A673 (cell line): ENCODE measurements around the gene SYTL3. TPM values are rescaled to one million over a fixed set of nuclear protein-coding genes. Genes with fewer than 3 reads are reported as not detected.

Experiments used
- BruUV-seq: library from RNA; stranded (reverse); fragments of 400-500 nt; replicated peaks from 2 replicates; lab custom pipeline; 2021; lab: Mats Ljungman, UMichigan
- CTCF ChIA-PET: fragments of 300-600 bp; sonication (Branson Sonifier 250); formaldehyde crosslinking; loops from one replicate; lab custom pipeline; 2022; ENCODE audit warnings: antibody characterized with exemption; lab: Charles Lee
- POLR2A ChIA-PET: fragments of 300-600 bp; sonication (Branson Sonifier 250); formaldehyde crosslinking; loops from one replicate; lab custom pipeline; 2022; ENCODE audit warnings: antibody characterized with exemption; ENCODE audit not compliant: low non-redundant PET; lab: Charles Lee
- DNase-seq: peaks from one replicate; pipeline ENCODE4 v3.0.0-alpha.2; 2015; ENCODE audit warnings: low spot score
- H3K27ac ChIP-seq: fragments of 200-600 bp; sonication (generic); 2 replicates; pipeline ENCODE4 v1.5.1; 2016; ENCODE audit warnings: mixed run types, low read depth, mild to moderate bottlenecking, mixed read lengths, antibody characterized with exemption, low read length; ENCODE audit not compliant: poor library complexity, severe bottlenecking
- H3K27me3 ChIP-seq: fragments of 200-600 bp; sonication (generic); replicated peaks from 2 replicates; pipeline ENCODE4 v1.6.1; 2017; ENCODE audit warnings: mixed run types, low read depth, mild to moderate bottlenecking, mixed read lengths, antibody characterized with exemption, low read length; ENCODE audit not compliant: insufficient read depth, poor library complexity
- H3K36me3 ChIP-seq: fragments of 200-600 bp; sonication (generic); 2 replicates; pipeline ENCODE4 v1.6.1; 2016; ENCODE audit warnings: mixed run types, mild to moderate bottlenecking, mixed read lengths, antibody characterized with exemption, low read length; ENCODE audit not compliant: insufficient read depth, poor library complexity, severe bottlenecking
- H3K4me1 ChIP-seq: fragments of 200-600 bp; sonication (generic); 2 replicates; pipeline ENCODE4 v1.6.1; 2017; ENCODE audit warnings: mixed run types, mild to moderate bottlenecking, mixed read lengths, antibody characterized with exemption, low read length; ENCODE audit not compliant: insufficient read depth, poor library complexity, severe bottlenecking
- H3K4me3 ChIP-seq: fragments of 200-600 bp; sonication (generic); 2 replicates; pipeline ENCODE4 v1.5.1; 2016; ENCODE audit warnings: low read depth, mixed run types, mild to moderate bottlenecking, mixed read lengths, low read length; ENCODE audit not compliant: poor library complexity, severe bottlenecking
- H3K9me3 ChIP-seq: fragments of 200-600 bp; sonication (generic); 2 replicates; pipeline ENCODE4 v1.6.1; 2016; ENCODE audit warnings: mixed run types, low read depth, mild to moderate bottlenecking, mixed read lengths, antibody characterized with exemption, low read length; ENCODE audit not compliant: poor library complexity, severe bottlenecking
- CTCF ChIP-seq: fragments of 300-800, 200-600 bp; sonication (generic); conservative IDR thresholded peaks from 2 replicates; pipeline ENCODE4 v1.5.1; 2017; ENCODE audit warnings: low read depth, mild to moderate bottlenecking, antibody characterized with exemption, low read length, moderate library complexity, mixed read lengths
- EZH2 ChIP-seq: fragments of 200-600 bp; sonication (generic); IDR thresholded peaks from 2 replicates; pipeline ENCODE4 v1.6.1; 2017; ENCODE audit warnings: borderline replicate concordance, low read depth, mild to moderate bottlenecking, mixed read lengths, antibody characterized with exemption, low read length; ENCODE audit not compliant: poor library complexity, severe bottlenecking
- intact Hi-C: fragments of 100-400 bp; cut with micrococcal nuclease; formaldehyde crosslinking; loops from one replicate; pipeline ENCODE4 v1.10.0; 2022; ENCODE audit not compliant: unreplicated experiment
- total RNA-seq: library from RNA; stranded (reverse); gene quantifications from 2 replicates; pipeline ENCODE4 v1.2.3, GENCODE V29; 2021

The SYTL3 gene
- total RNA-seq, 1 experiment from 2014 or later, result 0.82 TPM

- peaks cover 35% of the 10 kb centered on the region for H3K4me1 ChIP-seq
- DNase-seq, result no peak
- TF ChIP-seq EZH2 (no peak), CTCF (no peak)
- no TSS peak for BruUV-seq
- H3K4me3 ChIP-seq, result no peak overlapping the region
- no peaks in the 10 kb centered on the region for H3K36me3 ChIP-seq
- intact Hi-C loops, result no loop called here
- CTCF ChIA-PET, result no interaction called here
- no peaks in the 10 kb centered on the region for H3K27me3 ChIP-seq
- no peak overlapping the region for H3K27ac ChIP-seq
- POLR2A ChIA-PET, result no interaction called here
- no peaks in the 10 kb centered on the region for H3K9me3 ChIP-seq
These were observed 145.7 kb downstream of the SYTL3 start for GRCh38 chr6:158795516-158795915.

GRCh38 chr6:158796353-158796752 is 146.5 kb downstream of the SYTL3 start:
- peaks cover 40% of the 10 kb centered on the region for H3K4me1 ChIP-seq
- no peaks in the 10 kb centered on the region for H3K27me3 ChIP-seq
- no peaks in the 10 kb centered on the region for H3K36me3 ChIP-seq
- H3K4me3 ChIP-seq, result no peak overlapping the region
- CTCF ChIA-PET, result no interaction called here
- no peak overlapping the region for H3K27ac ChIP-seq
- TF ChIP-seq EZH2, result no peak
- TF ChIP-seq CTCF, result no peak
- no peaks in the 10 kb centered on the region for H3K9me3 ChIP-seq
- intact Hi-C loops, result no loop called here
- POLR2A ChIA-PET, result no interaction called here
- no TSS peak for BruUV-seq
- no peak for DNase-seq

GRCh38 chr6:158797331-158798310 is 147.8 kb downstream of the SYTL3 start:
- no peak overlapping the region for H3K4me3 ChIP-seq
- no peak overlapping the region for H3K27ac ChIP-seq
- H3K9me3 ChIP-seq, result no peaks in the 10 kb centered on the region
- ChIA-PET POLR2A (no interaction called here), CTCF (interaction anchor here (0.6 kb wide), 1 partner anchor 836 kb away, joined by 6 read pairs; no protein-coding TSS in a partner anchor)
- H3K36me3 ChIP-seq, result no peaks in the 10 kb centered on the region
- TF ChIP-seq EZH2, result no peak
- TF ChIP-seq CTCF, result no peak
- no TSS peak for BruUV-seq
- H3K4me1 ChIP-seq, result peaks cover 46% of the 10 kb centered on the region
- H3K27me3 ChIP-seq, result no peaks in the 10 kb centered on the region
- intact Hi-C loops, result no loop called here
- DNase-seq, result no peak
